NCI-H345 treated with DMSO at 0.1 percent for 48 hours (cell line): ENCODE results near the gene CLMP.
"Not testable (repeated sequence)": the region's sequence is repeated elsewhere in the genome, so short reads cannot be mapped to it uniquely, and the experiment has no call there.

Source experiments
- DNase-seq: peaks from one replicate; lab custom pipeline; 2025; ENCODE audit not compliant: unreplicated experiment; lab: John Stamatoyannopoulos, UW

The CLMP gene

DNA sequence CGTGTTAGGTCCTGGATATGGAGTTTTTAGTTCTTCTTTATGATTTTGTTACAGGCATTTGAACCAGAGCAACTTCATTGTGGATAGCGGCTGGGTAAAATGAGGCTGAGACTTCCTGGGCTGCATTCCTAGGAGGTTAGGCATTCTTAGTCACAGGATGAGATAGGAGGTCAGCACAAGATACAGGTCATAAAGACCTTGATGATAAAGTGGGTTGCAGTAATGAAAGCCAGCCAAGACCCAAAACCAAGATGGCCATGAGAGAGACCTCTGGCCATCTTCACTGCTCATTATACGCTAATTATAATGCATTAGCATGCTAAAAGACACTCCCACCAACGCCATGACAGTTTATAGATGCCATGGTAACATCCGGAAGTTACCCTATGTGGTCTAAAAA lies 23.4 kb upstream of the CLMP start:
- DNase-seq = no peak

GRCh38 chr11:123217897-123218296 lies 22.8 kb upstream of the CLMP start:
- DNase-seq = no peak

DNA sequence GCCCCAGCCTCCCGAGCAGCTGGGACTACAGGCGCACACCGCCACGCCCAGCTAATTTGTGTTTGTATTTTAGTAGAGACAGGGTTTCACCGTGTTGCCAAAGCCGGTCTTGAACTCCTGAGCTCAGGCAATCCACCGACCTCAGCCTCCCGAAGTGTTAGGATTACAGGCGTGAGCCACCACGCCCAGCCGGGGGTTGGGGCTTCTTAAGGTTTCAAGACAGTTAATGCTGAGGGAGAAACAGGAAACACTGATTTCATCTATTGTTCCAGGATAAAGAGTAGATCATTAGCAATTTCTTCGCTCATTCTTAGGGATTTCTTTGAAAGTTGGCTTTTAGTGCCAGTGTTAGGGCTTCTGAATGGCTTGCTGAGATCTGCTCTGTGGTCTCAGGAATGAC lies 21.2 kb upstream of the CLMP start:
- no peak for DNase-seq

GRCh38 chr11:123214940-123215339 lies 19.9 kb upstream of the CLMP start:
- no peak for DNase-seq

GRCh38 chr11:123214396-123214795 lies 19.3 kb upstream of the CLMP start:
- DNase-seq = no peak

DNA sequence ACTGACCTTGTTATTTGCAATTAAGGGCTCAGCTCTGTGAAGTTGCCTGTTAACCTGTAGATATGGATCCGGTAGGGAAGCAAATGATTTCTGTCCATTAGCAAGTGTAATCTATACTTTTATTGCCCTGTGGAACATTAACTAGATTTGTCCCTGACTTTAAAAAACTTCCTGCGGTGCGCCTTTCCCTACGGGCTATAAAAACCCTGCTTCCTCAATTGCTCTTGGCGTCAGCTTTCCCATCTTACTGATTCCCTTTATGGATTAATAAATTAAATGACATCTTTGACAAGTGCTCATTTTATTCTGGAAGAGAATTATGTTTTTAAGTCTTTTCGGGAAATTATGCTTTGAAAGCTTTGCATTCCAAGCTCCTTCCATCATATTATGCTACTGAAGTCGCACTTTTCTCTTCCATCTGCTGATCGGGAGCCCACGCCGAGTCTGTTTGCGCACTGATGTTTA lies 18.3 kb upstream of the CLMP start:
- no peak for DNase-seq

GRCh38 chr11:123212406-123212805 lies 17.4 kb upstream of the CLMP start:
- DNase-seq = no peak

DNA sequence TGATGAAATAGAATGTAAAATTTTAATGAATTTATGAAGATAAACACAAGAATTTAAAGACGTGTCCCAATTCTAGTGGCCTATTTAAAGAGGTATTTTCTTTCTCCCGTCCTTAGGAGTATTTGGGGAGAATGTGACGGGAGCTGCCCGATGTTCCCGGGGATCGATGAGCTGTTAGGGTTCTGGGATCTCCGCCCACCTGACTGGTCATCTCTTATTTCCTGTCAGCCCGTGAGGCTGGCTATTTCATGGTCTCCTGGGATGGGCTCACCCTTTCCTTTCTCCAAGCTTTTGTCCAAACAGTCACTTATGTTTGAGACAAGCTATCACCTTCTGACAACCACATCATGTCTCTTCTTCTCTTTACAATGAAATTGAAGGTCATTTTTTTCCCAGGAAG lies 16.9 kb upstream of the CLMP start:
- no peak for DNase-seq

GRCh38 chr11:123211149-123211852 lies 16.3 kb upstream of the CLMP start:
- DNase-seq = no peak

GRCh38 chr11:123209591-123209990 lies 14.5 kb upstream of the CLMP start:
- DNase-seq = no peak

DNA sequence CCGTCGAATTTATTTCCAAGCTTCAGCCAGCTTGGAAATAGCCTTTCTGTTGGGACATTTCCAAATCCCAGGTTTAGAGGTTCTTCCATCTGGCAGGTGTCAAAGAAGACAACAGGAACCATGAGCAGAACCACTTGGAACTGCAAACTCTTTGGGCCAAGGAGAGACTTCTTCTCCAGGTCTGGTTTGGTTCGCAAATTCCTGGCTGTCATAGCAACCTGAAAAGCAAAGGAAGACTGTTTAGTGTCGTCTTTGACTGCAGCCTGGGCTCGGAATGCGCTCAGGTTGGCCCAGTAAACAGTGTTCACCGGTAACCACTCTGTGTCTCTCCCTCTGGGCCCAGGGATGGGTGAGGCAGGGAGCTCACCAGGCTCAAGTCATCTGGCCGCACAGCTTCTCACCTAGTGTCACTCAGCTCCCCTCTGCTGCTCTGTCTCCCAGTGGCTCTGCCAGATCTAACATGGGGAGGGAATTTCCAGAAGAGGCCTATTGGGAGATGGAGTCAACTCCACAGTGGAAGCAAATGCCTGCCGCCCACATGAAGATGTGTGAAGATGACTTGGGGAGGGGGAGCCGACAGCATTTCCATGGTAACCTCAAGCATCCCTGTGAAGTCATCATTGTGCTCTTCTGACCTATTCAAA lies 11.9 kb upstream of the CLMP start:
- no peak for DNase-seq

DNA sequence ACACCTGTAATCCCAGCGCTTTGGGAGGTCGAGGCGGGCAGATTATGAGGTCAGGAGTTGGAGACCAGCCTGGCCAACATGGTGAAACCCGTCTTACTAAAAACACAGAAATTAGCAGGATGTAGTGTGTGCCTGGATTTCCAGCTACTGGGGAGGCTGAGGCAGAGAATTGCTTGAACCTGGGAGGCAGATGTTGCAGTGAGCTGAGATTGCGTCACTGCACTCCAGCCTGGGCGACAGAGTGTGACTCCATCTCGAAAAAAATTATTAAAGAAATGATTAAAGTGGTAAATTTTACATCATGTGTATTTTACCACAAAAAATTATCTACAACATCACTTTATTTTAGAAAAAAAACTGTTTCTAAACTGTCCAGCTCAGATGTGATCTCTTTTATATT lies 11.0 kb upstream of the CLMP start:
- not testable (repeated sequence) for DNase-seq

DNA sequence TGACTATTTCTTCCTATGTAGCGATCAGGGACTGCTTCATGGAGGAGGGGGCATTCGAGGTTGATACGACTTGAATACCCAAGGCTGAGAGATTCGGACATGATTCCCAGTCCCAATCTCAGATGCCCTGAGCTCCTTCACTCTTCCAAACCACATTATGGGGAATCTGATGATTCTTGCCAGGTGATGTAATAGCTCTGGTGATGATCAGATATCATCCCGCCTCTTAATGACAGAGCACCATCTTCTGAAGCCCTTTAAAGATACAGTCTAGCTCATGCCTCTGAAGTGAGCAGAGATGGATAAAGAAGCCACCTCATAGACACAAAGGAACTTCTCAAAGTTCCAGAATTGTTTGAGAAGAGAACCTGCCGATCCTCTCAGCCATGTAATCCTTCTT lies 8.9 kb upstream of the CLMP start:
- no peak for DNase-seq

DNA sequence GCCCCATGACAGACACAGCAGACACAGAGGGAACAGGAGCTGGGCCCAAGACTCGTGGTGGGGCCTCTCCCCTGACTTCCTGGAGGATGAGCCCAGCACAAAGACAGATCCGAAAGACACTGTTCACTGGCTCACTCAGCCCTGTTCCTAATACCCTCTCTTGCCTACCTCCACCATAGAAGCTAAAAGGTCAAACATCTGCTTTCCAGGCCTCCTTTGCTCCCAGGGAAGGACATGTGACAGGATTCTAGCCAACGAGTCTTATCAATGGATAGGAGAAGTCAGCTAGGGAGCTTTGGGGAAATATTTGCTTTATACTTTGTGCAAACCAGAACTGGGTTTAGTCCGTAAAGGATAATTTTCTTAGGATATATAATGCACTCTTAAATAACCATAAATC lies 8.4 kb upstream of the CLMP start:
- DNase-seq = no peak

DNA sequence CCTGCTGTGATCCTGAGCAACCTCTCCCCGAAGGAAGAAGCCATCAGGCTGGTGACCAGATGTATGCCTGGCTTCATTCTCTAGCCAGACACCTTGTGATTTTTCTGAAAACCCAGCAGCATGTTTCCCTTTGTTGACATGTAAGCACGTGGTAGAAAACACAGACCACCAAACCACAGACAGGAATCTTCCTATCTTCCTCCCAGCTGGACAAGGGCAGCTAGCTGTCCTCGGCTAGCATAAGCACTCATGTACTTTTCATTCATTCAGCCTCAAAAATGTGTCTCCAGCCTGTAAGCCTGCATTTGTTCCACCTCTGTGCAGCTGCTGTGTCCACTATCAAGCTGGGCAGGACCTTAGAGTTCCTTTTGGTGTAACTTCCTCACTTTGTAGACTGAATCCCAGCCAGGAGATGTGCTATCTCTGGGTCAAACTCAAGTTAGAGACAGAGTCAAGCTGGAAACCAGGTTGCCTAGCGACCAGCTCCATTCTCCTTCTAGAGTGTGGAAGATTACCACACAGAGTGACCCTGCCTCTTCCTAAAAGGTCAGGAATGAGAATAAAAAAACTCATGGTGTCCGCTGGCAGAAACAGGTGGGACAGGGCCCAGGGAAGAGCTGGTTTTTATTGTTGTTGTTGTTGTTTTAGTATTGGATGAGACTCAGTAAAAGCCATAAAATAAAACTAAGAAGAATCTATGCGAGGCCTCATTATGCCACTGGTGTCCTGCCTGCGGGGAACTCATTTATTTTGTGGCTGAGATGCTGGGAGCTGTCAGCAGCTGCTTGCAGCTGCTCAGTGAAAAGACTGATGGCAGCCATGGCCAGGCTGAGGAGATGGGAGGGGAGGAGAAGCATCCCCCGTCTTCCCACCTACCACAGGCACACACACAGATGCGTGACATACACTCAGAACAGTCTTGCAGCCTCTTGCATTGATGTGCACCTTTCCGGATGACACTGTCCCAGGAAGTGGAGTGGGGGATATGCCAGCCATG lies 7.4 kb upstream of the CLMP start:
- no peak for DNase-seq

DNA sequence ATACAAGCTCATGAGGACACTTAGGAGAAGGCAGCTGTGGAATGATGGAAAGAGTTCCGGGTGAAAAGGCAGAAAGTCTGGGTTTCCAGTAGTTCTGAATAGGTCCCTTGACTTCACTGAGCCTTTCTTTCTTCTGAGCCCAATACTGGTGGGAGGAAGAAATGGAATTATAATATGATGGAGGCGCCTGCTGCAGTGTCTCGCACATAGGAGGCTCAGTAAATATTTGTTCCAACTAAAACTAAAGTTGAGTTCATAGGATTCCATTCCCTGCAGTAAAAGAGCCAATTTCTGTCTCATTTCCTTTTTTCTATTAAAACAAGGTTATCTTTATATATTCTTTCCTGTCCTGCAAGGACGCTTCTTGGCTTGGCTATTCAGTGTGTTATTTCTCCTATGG lies 5.2 kb upstream of the CLMP start:
- DNase-seq = no peak

DNA sequence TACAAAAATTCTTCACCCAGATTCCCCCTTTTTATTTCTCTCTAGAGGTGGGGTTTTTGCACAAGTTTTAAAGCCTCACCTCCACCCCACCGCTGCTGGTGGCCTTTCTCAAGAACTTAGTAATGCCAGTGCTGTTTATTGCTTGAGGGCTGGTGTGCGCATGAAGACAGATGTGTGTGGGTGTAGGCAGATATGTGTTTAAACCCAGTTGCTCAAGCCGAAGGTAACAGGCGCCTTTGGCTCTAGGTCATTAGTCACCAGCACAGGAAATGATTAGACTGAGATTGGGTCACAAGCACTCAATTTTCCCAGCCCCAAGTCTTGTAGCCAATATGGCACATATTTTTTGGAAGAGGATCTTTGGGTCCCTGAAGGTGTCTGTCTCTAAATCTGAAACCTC lies 2.7 kb upstream of the CLMP start:
- DNase-seq = no peak

GRCh38 chr11:123196060-123196714 lies 1.1 kb upstream of the CLMP start:
- DNase-seq = no peak

- DNase-seq = no peak
These were observed 486 bp downstream of the CLMP start for GRCh38 chr11:123194337-123195187.

GRCh38 chr11:123193742-123194141 lies 1.3 kb downstream of the CLMP start:
- DNase-seq = no peak
